ENCODE results near the gene PCIF1.

The PCIF1 gene

GRCh38 chr20:45902199-45902701, 32.2 kb upstream of the PCIF1 start:
- H3K36me3 ChIP-seq (ENCODE audit: control insufficient read depth, insufficient read depth, low read length), result peaks cover 5% of the 10 kb centered on the region
- no peak overlapping the region for H3K4me3 ChIP-seq (replicated peaks; ENCODE audit: low read depth, low read length)
- no peak for TF ChIP-seq CTCF (IDR thresholded peaks at IDR 0.05; ENCODE audit: insufficient read depth, low read length, poor library complexity, severe bottlenecking)
- no peak for DNase-seq (ENCODE audit: extremely low read depth, insufficient read length)
- H3K27me3 ChIP-seq (replicated peaks; ENCODE audit: control insufficient read depth, insufficient read depth, low read length), result no peaks in the 10 kb centered on the region

- peaks cover under 1% of the 10 kb centered on the region; the same call in 1 of the 2 replicates for H3K36me3 ChIP-seq (ENCODE audit: control insufficient read depth, insufficient read depth, low read length)
Observed at GRCh38 chr20:45904583-45905504, 29.6 kb upstream of the PCIF1 start.

GRCh38 chr20:45905505-45906079, 28.9 kb upstream of the PCIF1 start:
- TF ChIP-seq CTCF (IDR thresholded peaks at IDR 0.05; ENCODE audit: insufficient read depth, low read length, poor library complexity, severe bottlenecking), result no peak
- DNase-seq (ENCODE audit: extremely low read depth, insufficient read length), result no peak
- Histone ChIP-seq H3K36me3 (ENCODE audit: control insufficient read depth, insufficient read depth, low read length) (no peaks in the 10 kb centered on the region; the same call in 1 of the 2 replicates), H3K4me3 (replicated peaks; ENCODE audit: low read depth, low read length) (no peak overlapping the region), H3K27me3 (replicated peaks; ENCODE audit: control insufficient read depth, insufficient read depth, low read length) (no peaks in the 10 kb centered on the region)

More at GRCh38 chr20:45904583-45905504, 29.6 kb upstream of the PCIF1 start:
- no peak for TF ChIP-seq CTCF (IDR thresholded peaks at IDR 0.05; ENCODE audit: insufficient read depth, low read length, poor library complexity, severe bottlenecking)
- Histone ChIP-seq H3K27me3 (replicated peaks; ENCODE audit: control insufficient read depth, insufficient read depth, low read length) (no peaks in the 10 kb centered on the region), H3K4me3 (replicated peaks; ENCODE audit: low read depth, low read length) (no peak overlapping the region)
- no peak for DNase-seq (ENCODE audit: extremely low read depth, insufficient read length)

GRCh38 chr20:45907219-45907948, 27.1 kb upstream of the PCIF1 start:
- no peak for DNase-seq (ENCODE audit: extremely low read depth, insufficient read length)
- H3K27me3 ChIP-seq (replicated peaks; ENCODE audit: control insufficient read depth, insufficient read depth, low read length), result no peaks in the 10 kb centered on the region
- no peak overlapping the region for H3K4me3 ChIP-seq (replicated peaks; ENCODE audit: low read depth, low read length)
- no peaks in the 10 kb centered on the region; the same call in 1 of the 2 replicates for H3K36me3 ChIP-seq (ENCODE audit: control insufficient read depth, insufficient read depth, low read length)
- TF ChIP-seq CTCF (IDR thresholded peaks at IDR 0.05; ENCODE audit: insufficient read depth, low read length, poor library complexity, severe bottlenecking), result no peak

GRCh38 chr20:45908084-45908483, 26.4 kb upstream of the PCIF1 start:
- no peaks in the 10 kb centered on the region; the same call in 1 of the 2 replicates for H3K36me3 ChIP-seq (ENCODE audit: control insufficient read depth, insufficient read depth, low read length)
- DNase-seq (ENCODE audit: extremely low read depth, insufficient read length), result no peak
- no peak for TF ChIP-seq CTCF (IDR thresholded peaks at IDR 0.05; ENCODE audit: insufficient read depth, low read length, poor library complexity, severe bottlenecking)

More at GRCh38 chr20:45908084-45908483, 26.4 kb upstream of the PCIF1 start:
- H3K27me3 ChIP-seq (replicated peaks; ENCODE audit: control insufficient read depth, insufficient read depth, low read length), result no peaks in the 10 kb centered on the region
- H3K4me3 ChIP-seq (replicated peaks; ENCODE audit: low read depth, low read length), result no peak overlapping the region
